SU-DHL-6 (cell line): ENCODE measurements around the gene ASL.
"Not testable (repeated sequence)": the region's sequence is repeated elsewhere in the genome, so short reads cannot be mapped to it uniquely, and the experiment has no call there.

ENCODE experiments used
- H2AFZ ChIP-seq: fragments of 200-600 bp; sonication (generic); 2 replicates; pipeline ENCODE4 v1.6.1; 2014; ENCODE audit warnings: low read depth, mild to moderate bottlenecking, moderate library complexity, mixed read lengths, antibody characterized with exemption, low read length; ENCODE audit not compliant: severe bottlenecking
- H3F3A ChIP-seq: fragments of 200-600 bp; shearing (Covaris generic); 2 replicates; pipeline ENCODE4 v1.6.0; 2016; ENCODE audit warnings: antibody characterized with exemption, mild to moderate bottlenecking; ENCODE audit not compliant: insufficient read depth
- H3K27ac ChIP-seq: fragments of 200-600 bp; sonication (generic); 2 replicates; pipeline ENCODE4 v1.5.1; 2016; ENCODE audit warnings: low read depth, mild to moderate bottlenecking, low read length, moderate library complexity, mixed read lengths
- H3K27me3 ChIP-seq: fragments of 200-600 bp; sonication (generic), shearing (Covaris generic); 2 replicates; pipeline ENCODE4 v1.6.0; 2014; ENCODE audit warnings: mild to moderate bottlenecking, low read length
- H3K36me3 ChIP-seq: fragments of 200-600 bp; sonication (generic); 2 replicates; pipeline ENCODE4 v1.6.1; 2014; ENCODE audit warnings: mild to moderate bottlenecking, low read length, mixed read lengths
- H3K4me2 ChIP-seq: fragments of 300-600, 200-600 bp; shearing (Covaris generic), sonication (generic); 2 replicates; pipeline ENCODE4 v1.6.0; 2014; ENCODE audit warnings: low read length, low read depth, mild to moderate bottlenecking; ENCODE audit not compliant: poor library complexity, severe bottlenecking
- H3K4me3 ChIP-seq: fragments of 200-600 bp; sonication (generic); 2 replicates; pipeline ENCODE4 v1.5.1; 2014; ENCODE audit warnings: antibody characterized with exemption, low read length, mild to moderate bottlenecking, mixed read lengths; ENCODE audit not compliant: insufficient read depth, poor library complexity, severe bottlenecking
- H3K79me2 ChIP-seq: fragments of 200-600 bp; sonication (generic); 2 replicates; pipeline ENCODE4 v1.6.1; 2014; ENCODE audit warnings: mild to moderate bottlenecking, low read length, moderate library complexity; ENCODE audit not compliant: insufficient read depth
- H3K9ac ChIP-seq: fragments of 200-600 bp; sonication (generic); 2 replicates; pipeline ENCODE4 v1.7.0; 2014; ENCODE audit warnings: mild to moderate bottlenecking, low read length
- H3K9me2 ChIP-seq: fragments of 200-600 bp; sonication (generic); replicated peaks from 2 replicates; pipeline ENCODE4 v1.6.1; 2014; ENCODE audit warnings: low read length; ENCODE audit not compliant: insufficient read depth
- H3K9me3 ChIP-seq: fragments of 200-600 bp; sonication (generic); 2 replicates; pipeline ENCODE4 v1.6.1; 2014; ENCODE audit warnings: low read length, mixed read lengths; ENCODE audit not compliant: insufficient read depth
- H4K20me1 ChIP-seq: fragments of 200-600 bp; sonication (generic); 2 replicates; pipeline ENCODE4 v1.6.1; 2014; ENCODE audit warnings: low read depth, mild to moderate bottlenecking, antibody characterized with exemption, low read length, moderate library complexity, mixed read lengths
- EZH2phosphoT487 ChIP-seq: fragments of 200-600 bp; sonication (generic), shearing (Covaris generic); conservative IDR thresholded peaks from 2 replicates; pipeline ENCODE4 v1.6.1; 2018; ENCODE audit warnings: mild to moderate bottlenecking, antibody characterized with exemption, low read length, moderate library complexity, mixed read lengths
- TF ChIP-seq, protein P1 (sequence below): fragments of 200-600 bp; sonication (generic); IDR thresholded peaks from one replicate; pipeline ENCODE4 v1.5.1; 2017; ENCODE audit warnings: antibody characterized with exemption, mild to moderate bottlenecking, low read length, moderate library complexity; ENCODE audit not compliant: insufficient read depth, poor library complexity, severe bottlenecking

Gene ASL

GRCh38 chr7:66100408-66101050 lies 24.9 kb downstream of the ASL start:
- Histone ChIP-seq H3K4me3 (no peak overlapping the region), H3K79me2 (no peaks in the 10 kb centered on the region), H4K20me1 (no peaks in the 10 kb centered on the region), H3K36me3 (no peaks in the 10 kb centered on the region), H3K9me2 (no peaks in the 10 kb centered on the region), H2AFZ (no peak overlapping the region), H3K27me3 (no peaks in the 10 kb centered on the region), H3F3A (0 out of 2 replicates have a peak, but pooled peaks cover 4% of the 10 kb centered on the region), H3K4me2 (peak overlapping the region; percentile 38), H3K9ac (0 out of 2 replicates have a peak overlapping the region, but pooled peaks have one; percentile 26), H3K27ac (no peak overlapping the region), H3K9me3 (no peaks in the 10 kb centered on the region)
- no peak for TF ChIP-seq EZH2phosphoT487
- TF ChIP-seq, protein P1, sequence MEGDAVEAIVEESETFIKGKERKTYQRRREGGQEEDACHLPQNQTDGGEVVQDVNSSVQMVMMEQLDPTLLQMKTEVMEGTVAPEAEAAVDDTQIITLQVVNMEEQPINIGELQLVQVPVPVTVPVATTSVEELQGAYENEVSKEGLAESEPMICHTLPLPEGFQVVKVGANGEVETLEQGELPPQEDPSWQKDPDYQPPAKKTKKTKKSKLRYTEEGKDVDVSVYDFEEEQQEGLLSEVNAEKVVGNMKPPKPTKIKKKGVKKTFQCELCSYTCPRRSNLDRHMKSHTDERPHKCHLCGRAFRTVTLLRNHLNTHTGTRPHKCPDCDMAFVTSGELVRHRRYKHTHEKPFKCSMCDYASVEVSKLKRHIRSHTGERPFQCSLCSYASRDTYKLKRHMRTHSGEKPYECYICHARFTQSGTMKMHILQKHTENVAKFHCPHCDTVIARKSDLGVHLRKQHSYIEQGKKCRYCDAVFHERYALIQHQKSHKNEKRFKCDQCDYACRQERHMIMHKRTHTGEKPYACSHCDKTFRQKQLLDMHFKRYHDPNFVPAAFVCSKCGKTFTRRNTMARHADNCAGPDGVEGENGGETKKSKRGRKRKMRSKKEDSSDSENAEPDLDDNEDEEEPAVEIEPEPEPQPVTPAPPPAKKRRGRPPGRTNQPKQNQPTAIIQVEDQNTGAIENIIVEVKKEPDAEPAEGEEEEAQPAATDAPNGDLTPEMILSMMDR, result no peak

DNA sequence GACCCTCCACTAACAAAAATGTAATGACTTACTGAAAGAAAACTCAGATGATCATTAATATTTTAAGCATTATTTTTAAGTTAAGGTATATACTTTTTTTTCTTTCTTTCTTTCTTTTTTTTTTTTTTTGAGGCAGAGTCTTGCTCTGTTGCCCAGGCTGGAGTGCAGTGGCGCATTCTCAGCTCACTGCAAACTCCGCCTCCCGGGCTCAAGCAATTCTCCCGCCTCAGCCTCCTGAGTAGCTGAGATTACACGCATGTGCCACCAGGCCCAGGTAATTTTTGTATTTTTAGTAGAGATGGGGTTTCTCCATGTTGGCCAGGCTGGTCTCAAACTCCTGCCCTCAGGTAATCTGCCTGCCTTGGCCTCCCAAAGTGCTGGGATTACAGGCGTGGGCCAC lies 26.5 kb downstream of the ASL start:
- H3K9ac ChIP-seq, H3K27ac ChIP-seq, H3K79me2 ChIP-seq, H4K20me1 ChIP-seq, H3K27me3 ChIP-seq, H3K36me3 ChIP-seq, H2AFZ ChIP-seq, H3K4me2 ChIP-seq, H3K9me2 ChIP-seq, H3K4me3 ChIP-seq, H3K9me3 ChIP-seq, H3F3A ChIP-seq: not testable (repeated sequence)

DNA sequence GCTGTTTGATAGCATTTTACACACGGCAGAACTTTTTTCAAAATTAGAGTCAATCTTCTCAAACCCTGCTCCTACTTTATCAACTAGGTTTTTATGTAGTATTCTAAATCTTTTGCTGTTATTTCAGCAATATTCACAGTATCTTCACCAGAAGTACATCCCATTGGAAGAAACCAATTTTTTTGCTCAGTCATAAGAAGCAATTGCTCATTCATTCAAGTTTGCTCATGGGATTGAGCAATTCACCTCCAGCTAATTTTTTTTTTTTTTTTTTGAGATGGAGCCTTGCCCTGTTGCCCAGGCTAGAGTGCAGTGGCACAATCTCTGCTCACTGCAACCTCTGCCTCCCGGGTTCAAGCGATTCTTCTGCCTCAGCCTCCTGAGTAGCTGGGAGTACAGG lies 28.4 kb downstream of the ASL start:
- not testable (repeated sequence) for H3K4me2 ChIP-seq, H2AFZ ChIP-seq, H3F3A ChIP-seq, H4K20me1 ChIP-seq, H3K9ac ChIP-seq, H3K9me2 ChIP-seq, H3K36me3 ChIP-seq, H3K79me2 ChIP-seq, H3K9me3 ChIP-seq, H3K27me3 ChIP-seq, H3K4me3 ChIP-seq, H3K27ac ChIP-seq

DNA sequence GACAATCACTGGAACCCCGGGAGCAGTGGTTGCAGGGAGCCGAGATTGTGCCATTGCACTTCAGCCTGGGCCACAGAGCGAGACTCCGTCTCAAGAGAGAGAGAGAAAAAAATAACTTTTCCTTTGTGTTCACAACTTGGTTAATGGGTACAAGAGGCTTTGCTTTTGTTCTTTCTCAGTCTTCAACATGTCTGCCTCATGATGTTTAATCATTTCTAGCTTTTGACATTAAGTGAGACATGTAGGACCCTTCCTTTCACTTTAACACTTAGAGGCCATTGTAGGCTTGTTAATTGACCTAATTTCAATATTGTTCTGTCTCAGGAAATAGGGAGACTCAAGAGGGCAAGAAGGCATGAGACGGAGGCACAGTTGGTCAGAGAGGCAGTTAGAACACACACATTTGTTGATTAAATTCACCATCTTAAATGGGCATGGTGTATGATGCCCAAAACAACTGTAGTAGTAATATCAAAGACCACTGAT lies 29.7 kb downstream of the ASL start:
- Histone ChIP-seq H3K27ac (no peak overlapping the region), H3K4me2 (no peak overlapping the region)
- no peak for TF ChIP-seq EZH2phosphoT487
- TF ChIP-seq, protein P1, result no peak

GRCh38 chr7:66108410-66108809 lies 32.8 kb downstream of the ASL start:
- H3K79me2 ChIP-seq, H3K4me2 ChIP-seq, H4K20me1 ChIP-seq, H3K9me3 ChIP-seq, H2AFZ ChIP-seq, H3F3A ChIP-seq, H3K9me2 ChIP-seq, H3K9ac ChIP-seq, H3K4me3 ChIP-seq, H3K27me3 ChIP-seq, H3K27ac ChIP-seq, H3K36me3 ChIP-seq: not testable (repeated sequence)

More for the DNA sequence above, 29.7 kb downstream of the ASL start:
- H3K27me3 ChIP-seq, result no peaks in the 10 kb centered on the region
- no peak overlapping the region for H3K9ac ChIP-seq
- no peaks in the 10 kb centered on the region for H3K9me2 ChIP-seq
- no peak overlapping the region for H3K4me3 ChIP-seq
- no peaks in the 10 kb centered on the region for H4K20me1 ChIP-seq
- no peaks in the 10 kb centered on the region for H3K79me2 ChIP-seq
- H3K36me3 ChIP-seq, result no peaks in the 10 kb centered on the region
- no peaks in the 10 kb centered on the region for H3K9me3 ChIP-seq
- no peaks in the 10 kb centered on the region for H3F3A ChIP-seq
- H2AFZ ChIP-seq, result no peak overlapping the region
